HG02870 (cell line): ENCODE measurements around the gene MYBBP1A.

Experiments
- ATAC-seq: cut with Tn5 transposase; IDR thresholded peaks from one replicate; pipeline ENCODE4 v1.9.1; 2021; ENCODE audit warnings: mild to moderate bottlenecking, moderate library complexity; ENCODE audit not compliant: unreplicated experiment

Gene MYBBP1A

DNA sequence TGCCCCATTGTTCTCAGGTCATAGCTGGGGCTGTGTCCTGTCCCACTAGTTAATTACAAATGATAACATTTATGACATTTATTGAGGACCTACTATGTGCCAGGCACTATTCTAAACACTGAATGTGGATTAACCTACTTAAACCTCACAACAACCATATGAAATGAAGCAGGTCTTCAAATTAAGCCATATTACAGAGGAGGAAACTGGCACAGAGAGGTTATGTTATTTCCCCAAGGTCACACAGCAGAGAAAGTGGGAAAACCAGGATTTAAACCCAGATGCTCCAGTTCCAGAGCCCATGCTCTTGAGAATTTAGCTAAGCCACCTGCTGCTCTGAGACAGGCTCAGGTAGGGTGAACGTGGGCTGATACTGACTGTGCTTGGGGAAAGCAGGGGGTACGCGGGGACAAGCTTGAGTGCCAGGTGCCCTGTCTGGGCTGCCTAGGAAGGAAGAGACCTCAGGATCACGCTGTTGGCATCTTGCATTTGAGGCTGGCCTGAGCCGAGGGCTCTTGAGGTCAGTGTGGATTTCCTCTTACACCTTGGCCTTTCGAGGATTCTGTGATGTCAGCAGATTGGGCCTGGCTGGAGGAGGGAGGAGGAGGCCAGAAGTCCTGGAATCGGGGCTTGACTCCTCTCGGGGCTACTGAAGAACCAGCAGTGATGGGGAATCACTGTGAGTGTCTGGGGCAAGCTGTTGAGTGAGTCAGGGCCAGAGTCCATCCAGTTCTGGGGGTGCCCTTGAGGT lies 47.6 kb downstream of the MYBBP1A start:
- no peak for ATAC-seq

DNA sequence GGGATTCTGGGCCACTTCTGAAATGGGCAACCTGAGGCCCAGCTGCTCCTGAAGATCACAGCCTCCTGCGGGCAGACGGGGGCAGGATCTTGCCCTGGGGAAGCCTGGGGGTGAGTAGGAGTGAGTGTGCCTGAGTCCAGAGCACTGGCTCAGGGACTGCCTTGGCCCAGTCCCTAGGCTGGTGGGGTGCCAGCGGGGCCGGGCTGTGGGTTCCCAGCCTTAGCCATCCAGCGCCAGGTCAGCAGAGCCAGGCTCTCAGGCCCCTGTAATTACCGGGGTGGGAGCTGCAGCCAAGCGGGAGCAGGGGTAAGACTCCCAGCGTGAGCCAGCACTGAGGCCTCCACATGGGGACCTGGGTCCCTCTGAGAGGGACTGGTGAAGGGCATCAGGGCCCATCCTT lies 48.3 kb downstream of the MYBBP1A start:
- ATAC-seq, result no peak

DNA sequence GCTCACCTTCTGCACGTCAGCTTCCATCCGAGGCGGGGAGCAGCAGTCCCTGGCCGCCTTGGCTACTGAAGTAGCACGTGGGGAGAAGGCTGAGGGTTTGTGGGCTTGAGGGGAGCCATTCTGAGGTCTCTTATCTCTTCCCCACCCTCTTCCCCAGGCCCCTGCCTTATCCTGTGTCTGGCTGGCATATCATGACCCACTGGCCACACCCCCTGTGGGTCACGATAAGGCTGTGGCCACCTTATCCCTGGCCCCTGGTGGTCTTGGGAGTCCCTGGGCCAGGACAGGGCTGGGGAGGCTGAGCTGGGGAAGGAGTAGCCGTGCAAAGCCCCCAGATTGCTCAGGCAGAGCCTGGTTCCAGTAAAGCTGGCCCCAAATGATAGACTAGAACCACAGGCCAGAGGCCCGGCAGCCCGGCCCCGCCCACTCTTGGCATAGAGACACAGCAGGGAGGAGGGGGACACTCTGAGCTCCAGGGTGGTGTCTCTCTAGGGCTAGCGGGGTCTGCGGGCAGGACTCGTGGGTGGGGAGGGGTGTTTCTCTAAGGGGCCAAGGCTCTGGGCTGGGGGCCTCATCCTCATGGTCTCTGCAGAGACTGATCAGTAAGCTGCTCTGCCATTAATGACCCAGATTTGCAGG lies 48.9 kb downstream of the MYBBP1A start:
- no peak for ATAC-seq

DNA sequence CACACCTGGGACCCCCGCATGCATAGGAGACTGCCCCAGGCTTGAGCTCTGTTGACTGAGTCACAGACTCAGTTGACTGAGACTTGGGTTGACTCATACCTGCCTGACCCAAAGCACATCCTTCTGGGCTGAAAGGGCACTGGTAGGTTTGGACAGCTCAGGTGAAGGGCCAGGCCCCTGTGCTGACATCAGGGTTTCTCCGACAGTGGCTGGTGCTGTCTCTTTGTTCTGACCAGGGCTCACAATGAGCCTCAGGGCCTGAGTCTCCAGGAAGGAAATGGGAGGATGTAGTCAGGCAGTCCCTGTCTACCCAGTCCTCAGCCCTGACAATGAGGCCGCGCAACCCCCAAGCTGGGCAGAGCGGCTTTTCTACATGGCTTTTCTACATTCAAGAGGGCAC lies 50.0 kb downstream of the MYBBP1A start:
- no peak for ATAC-seq

DNA sequence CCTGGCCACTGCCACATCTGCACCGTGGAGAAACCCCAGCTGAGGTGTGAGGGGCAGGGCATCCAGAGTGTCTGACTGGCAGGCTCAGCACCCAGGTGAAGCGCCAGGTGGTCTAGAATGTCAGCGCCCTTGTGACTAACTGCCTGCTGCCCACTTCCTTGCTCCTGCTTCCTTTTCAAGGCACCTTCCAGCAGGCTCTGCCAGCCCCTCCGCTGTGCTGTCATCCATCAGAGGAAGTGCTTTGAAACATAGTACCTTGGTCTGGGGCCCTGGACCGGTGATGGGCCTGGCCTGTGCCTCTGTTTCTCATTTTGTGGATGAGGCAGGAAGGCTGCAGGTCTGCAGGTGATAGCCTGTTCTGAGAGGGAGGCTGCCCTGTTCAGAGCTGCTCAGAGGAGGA lies 51.0 kb downstream of the MYBBP1A start:
- no peak for ATAC-seq

DNA sequence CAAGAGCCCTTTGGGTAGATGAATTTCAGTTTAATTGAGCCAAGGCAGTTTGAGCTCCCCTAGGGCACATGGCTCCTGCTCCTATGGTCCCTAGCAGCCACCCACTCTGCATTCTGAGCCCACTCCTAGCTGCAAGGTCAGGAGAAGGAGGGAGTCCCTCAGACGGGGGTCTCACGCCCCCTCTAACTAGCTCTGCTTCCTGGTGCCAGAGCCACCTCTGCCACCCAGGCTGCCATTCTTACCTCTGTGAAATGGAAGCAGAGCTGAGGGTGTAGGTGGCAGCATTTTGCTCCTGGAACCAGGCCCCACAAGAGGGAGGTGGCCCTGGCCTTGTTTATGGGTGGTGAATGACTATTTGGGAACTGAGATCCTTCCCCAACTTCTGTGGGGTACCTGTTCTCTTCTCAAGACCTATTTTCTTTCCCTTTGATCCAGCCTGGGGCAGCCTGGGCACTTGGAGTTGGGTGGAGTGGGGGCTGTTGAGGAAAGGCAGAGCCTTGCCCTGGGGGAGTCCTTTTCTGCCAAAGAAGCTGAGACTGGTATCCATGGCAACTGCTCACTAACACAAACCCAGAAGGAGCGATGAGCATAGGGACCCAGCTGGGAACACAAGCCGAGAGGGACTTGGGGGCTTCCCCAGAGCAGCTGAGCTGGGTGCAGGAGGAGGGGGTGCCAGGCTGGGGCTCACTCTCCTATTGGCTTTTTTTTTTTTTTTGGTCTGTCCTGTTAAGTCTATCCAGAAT lies 51.7 kb downstream of the MYBBP1A start:
- ATAC-seq, result no peak

DNA sequence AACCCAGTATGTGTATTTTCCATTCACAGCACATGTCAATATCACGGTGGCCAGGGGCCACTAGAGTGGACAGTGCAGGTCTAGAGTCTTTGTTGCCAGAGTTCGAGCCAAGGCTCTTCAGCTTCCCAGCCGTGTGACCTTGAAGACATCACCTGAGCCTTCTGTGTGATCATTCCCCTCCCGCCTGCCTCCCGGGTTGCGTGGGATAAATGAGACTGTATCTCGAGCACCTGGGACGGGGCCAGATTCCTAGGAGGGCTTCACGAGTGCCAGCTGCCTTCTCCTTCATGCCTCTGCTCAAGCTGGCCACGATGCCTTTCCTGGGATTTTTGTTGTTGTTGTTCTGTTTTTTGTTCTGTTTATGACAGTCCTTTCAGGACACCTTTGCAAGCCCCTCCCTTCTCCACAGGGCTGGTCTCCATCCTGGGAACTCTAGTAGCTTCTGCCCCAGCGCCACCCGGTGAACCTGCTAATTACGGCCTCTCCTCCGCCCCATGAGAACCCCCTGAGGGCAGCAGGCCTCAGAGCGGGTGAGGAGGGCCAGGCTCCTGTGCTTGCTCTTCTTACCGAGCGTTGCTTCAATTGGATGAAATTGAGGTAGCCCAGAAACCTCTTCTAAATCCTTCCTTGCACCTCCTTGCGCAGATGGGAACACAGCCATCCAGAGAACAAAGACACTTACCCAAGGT lies 52.6 kb downstream of the MYBBP1A start:
- ATAC-seq, result no peak

DNA sequence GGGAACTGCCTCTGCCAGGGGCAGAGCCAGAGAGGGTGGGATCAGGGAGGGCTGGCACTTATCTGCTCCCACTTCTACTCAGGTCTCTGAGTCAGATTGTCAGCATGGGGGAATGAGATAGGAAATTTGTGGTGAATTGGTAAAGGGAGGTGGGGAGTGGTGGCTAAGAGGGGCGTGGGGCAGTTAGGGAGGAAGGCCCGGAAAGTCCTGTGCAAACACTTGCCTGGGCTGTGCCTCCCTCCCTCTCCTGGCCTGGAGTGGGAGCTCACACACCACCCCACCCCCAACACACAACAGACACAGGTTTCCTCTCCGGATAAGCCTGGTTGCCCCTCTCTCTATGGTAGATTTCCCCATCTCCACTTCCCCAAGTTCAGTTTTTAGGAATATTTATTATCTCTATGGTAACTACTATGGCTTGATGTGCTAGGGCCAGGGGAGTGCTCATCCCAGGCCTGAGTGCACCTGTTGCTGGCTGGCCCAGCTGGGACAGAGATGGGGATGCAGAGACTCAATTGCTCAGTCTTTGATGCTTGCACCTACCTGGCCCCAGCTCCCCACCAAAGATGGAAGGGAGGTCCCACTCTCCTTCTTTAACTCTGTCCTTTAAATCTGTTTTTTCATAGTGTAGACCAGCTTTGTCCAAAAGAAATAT lies 53.8 kb downstream of the MYBBP1A start:
- ATAC-seq, result no peak

DNA sequence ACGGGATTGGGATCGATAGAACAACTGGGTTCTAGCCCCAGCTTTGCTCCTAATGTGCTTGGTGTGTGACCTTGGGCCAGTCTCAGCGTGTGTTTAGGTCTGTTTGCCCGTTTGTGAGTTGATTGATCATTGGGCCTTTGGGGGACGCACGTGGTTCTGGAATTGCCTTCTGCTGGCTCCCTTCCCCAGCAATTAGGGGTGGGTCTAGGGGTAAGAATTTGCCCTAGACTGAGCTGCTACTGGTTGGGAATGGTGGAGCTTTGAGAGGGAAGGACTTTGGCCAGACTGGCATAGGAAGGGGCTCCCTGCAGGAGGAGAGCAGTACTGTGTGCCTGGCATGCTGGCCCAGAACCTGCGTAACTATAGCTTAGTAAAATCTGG lies 55.0 kb downstream of the MYBBP1A start:
- no peak for ATAC-seq

DNA sequence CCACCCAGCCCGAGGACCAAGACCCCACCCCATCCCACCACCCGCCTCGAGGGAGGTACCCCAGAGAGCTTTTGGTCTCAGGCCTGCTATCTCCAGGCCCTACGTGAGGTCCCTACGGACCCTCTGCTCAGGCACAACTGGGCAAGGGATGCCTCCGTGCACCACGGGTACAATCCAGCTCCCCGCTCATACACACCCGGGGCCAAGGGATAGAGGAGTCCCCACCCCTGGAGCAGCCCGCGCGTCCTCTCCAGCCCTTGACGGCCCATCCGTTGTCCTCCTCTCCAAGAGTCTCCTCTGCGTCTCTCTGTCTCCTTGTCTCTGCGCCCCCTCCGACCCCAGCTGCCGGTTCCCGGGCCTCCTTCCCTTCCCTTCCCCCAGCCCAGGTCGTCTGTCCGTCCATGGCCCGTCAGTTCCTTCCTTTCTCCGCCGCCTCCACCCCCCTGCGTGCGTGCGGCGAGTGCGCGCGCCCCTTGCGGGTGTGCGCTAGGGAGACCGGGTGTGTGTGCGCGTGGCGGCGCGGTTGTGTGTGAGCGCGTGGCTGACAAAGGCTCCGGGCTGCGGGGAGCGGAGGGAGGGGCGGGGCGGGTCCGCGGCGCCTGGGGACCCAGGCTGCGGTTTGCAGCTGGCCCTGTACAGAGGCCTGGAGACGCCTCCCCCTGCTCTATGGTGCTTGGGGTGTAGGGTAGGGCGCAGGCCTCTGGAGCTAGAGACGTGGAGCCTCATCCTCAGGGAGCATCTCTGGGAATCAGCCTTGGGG lies 55.6 kb downstream of the MYBBP1A start:
- ATAC-seq, result no peak

DNA sequence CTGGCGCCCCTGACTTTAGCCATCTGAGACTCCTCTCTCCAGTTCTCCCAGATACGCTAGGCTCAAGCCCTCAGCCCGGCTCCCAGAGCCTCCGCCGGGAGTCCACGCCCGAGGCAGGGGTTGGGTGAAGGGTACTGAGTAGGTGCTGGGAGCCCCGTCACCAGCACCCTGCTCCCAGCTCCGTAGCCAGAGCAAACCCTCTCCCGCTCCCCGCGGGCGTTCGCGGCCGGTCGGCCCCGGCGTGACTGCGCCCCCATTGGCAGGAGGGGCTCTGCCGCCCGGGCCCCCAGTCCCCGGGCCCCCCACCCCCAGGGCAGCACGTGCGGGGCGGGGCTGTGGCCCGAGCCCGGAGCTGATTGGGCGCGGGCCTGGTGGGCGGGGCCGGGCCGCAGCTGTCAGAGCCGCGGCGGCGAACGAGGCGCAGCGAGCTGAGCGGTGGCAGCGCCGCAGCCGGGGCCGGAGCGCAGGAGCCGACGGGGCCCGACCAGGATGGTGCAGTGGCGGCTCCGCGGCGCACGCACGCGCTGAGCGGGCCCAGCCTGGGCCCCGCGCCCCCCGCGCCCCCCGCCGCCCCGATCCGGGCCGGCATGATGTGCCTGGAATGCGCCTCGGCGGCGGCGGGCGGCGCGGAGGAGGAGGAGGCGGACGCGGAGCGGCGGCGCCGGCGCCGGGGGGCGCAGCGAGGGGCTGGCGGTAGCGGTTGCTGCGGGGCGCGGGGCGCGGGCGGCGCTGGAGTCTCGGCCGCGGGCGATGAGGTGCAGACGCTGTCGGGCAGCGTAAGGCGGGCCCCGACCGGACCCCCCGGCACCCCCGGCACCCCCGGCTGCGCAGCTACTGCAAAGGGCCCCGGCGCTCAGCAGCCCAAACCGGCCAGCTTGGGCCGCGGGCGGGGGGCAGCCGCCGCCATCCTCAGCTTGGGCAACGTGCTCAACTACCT lies 56.5 kb downstream of the MYBBP1A start, which contains the start of gene SPNS2:
Gene SPNS2, plus strand, starts transcription at position 421 of the 937 bp plus-strand sequence. Its CDS starts 167 bp downstream, at position 588.
- ATAC-seq, result no peak

DNA sequence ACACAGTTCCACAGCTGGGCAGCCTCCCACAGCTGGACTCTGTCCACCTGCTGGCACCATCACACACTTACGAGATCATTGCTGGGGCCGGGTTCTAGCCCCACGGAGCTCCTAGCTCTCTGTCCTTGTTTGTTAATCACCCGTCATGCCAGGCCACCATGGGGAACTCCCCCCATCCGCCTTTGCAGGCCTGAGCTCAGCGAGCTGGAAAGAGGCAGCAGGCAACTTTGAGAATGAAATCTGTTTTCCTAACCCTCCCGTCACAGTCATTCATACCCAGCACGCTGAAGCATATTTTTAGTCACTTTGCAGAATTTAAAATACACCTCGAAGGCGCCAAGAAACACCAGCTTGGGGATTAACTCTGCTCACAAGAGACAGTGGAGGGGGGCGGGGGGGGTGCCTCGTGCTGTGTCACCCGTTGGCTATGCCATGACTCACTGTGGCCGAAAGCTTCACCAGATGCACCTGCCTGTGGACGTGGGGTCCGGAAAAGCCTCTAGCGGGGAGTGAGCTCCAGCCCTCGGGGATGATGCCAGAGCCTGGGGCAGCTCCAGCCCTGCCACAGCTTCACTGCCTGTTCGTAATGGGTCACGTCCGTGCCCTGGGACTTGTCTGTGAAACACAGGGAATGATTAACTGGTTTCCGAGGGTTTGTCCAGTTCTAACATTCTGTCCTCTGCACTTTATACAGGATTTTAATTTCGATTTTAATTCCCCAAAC lies 57.9 kb downstream of the MYBBP1A start:
- ATAC-seq, result no peak

DNA sequence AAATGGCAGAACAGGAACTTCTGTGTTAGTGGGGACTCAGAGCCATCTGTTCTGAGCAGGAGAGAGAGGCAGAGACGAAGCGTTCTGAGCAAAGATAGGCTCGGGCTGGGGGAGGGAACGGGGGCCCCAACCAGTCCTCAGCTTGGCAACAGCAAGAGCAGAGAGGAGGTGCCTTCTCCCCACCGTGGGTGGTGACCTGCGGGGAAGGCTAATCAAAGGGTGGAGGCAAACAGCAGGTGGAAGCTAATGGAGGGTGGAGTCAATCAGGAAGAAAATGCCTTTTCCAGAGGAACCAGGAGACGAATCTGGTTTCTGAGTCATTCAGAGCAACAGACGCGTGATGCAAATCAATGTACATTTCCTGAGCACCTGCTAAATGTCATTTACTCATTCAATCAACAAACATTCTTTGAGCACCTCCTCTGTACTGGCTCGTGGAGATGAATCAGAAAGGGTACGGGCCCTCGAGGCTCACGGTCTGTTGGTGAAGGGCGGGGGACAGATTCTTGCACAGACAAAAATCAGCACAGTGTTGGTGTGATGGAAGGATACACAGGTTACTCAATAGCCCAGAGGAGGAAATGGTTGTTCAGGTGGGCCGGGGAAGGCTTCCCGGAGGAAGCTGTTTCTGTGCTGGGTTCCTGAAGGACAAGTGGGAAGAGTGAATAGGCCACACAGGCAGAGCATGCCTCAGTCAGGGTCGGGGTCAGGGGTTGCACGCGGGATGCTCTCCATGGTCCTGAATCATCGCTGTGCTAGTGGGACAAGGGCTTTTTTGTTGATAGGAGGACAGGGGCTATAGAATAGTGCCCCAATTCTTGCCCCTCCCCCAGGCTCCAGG lies 62.2 kb downstream of the MYBBP1A start:
- ATAC-seq, result no peak

DNA sequence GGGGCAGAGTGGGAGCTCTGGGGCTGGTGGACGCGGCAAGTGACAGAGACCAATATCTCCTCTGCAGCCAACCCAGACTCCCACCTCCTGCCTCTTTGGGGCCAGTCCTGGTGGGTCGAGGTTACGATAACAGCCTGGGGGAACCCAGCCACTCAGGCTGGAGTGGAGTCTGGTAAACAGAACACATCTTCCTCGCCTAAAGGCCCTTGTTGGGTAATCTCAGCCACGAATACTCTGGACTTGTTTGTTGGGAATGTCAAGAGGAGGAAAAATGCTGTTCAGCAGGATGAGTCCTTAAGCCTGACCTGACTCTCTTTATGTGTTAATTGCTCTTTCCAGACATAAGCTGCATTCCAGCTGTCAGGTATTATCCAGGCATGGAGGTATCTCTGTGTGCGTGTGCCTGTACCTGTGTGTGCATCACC lies 64.5 kb downstream of the MYBBP1A start:
- ATAC-seq, result no peak

DNA sequence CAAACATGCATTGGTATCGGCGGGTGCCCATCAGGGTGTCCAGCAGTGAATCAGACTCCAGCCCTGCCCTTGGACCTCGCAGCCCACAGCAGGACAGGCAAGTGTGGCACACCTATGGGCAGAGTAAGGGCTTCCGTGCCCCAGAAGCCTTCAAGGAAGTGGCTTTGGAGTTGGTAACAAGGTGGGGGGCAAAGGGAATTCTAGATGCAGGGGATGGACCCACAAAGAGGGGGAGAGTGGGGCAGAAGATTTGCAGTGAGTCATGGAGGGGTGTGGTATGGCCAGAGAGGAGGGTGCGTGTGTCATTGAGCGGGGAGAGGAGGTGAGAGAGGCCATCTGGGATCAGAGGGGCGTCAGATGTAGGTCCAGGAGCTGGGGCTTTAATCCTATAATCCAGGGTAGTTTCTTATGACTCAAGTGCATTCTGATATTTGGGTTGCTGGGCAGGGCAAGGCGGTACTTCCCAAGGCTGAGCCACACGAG lies 65.0 kb downstream of the MYBBP1A start:
- ATAC-seq, result no peak

DNA sequence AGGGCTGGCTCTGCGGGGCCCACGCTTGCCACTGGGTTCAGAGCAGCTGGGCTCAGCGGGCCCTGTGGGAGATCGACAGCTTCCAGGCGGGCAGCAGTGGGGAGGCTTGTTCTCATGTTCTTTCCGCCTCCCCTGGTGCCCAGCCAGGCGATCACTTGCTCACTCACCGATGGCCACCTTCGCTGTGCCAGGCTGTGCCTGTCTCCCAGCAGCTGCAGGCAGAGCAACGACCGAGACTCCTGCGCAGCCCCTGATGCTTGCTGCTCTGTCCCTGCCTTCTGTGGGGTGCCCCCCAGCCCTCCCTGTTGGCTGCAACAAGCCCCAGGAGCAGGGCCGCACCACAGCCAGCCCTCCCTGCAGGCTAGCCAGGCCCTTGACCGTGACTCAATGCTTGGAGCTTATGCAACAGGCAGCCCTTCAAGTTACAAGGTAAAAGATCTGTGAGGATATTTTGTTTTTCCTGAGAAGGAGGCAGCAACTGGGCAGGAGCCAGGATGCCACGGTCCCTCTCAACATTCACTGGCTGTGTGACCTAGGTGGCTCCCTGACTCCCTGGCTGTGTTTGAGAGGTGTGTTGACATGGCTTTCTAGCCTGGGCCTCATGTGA lies 66.1 kb downstream of the MYBBP1A start:
- no peak for ATAC-seq
